Stimulated activated CD4-positive, alpha-beta T cell treated with anti-CD3 and anti-CD28 coated beads, TNF-alpha, amount 100 ng/mL, for 1 hour (primary cell): ENCODE results near the gene C9orf78.
A peak's percentile ranks its signal among the peaks of the same experiment; 100 is the strongest.
"Not testable (repeated sequence)": the region's sequence is repeated elsewhere in the genome, so short reads cannot be mapped to it uniquely, and the experiment has no call there.

Source experiments
- DNase-seq, 3 donors: peaks; one replicate each; pipeline ENCODE4 v3.0.0-alpha.2; 2020; ENCODE audit warnings: low read depth in 3 of 3, low spot score in 1 of 3

The C9orf78 gene

DNA sequence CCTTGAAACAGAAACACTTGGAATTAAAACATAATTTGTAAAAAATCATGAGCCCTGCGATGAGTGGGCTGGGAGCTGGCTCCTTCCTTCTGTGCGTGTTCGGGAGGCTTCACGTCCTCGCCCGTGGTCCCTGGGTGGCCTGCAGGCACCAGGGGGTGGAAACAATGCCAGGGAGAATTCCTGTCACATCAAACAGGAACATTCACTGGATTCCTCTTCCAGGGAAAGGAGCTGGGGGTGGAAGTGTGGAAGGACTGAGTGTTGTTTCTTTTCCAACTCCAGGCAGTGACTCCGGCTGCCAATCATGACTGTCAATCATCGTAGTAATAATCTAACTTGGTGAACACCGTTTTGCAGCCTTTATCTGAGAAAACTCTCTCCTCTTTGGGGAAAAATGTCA, 21.4 kb downstream of the C9orf78 start:
- no peak for DNase-seq

DNA sequence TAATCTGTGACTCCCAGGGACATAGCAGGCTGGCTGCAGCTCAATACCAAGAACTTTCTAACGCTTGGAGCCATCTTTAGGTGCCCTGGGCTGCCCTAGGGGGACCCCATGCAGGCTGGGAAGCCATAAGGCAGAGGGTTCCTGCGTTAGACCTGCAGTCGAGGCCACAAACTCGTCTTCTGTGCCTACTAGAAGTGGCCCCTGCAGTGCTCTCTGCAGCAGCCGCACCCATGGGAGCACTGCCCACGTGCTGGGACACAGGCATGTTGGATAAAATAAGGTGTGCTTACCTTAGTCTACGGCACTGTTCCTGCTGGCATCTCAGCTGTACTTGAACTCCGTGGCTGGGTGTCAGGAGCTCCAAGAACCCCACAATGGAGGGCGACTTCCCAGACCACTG, 22.7 kb downstream of the C9orf78 start:
- no peak for DNase-seq

GRCh38 chr9:129811967-129812363, 23.1 kb downstream of the C9orf78 start:
- DNase-seq: no peak

GRCh38 chr9:129810788-129811187, 24.3 kb downstream of the C9orf78 start:
- no peak for DNase-seq

GRCh38 chr9:129810116-129810515, 25.0 kb downstream of the C9orf78 start:
- DNase-seq: no peak

DNA sequence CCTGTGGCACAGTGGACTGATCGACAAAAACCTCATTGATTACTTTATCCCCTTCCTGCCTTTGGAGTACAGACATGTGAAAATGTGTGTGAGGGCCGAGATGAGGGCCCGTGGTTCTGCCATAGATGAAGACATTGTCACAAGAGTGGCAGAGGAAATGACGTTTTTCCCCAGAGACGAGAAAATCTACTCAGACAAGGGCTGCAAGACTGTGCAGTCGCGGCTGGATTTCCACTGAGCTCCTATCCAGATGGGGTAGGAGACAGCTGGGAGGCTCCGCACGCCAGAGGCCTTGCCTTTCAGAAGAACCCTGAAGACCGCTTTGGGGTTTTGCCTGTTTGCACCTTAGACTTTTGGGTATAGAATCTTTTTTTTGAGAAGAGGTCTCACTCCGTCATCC, 25.7 kb downstream of the C9orf78 start:
- no peak for DNase-seq

- DNase-seq: no peak
Observed at GRCh38 chr9:129806061-129806460, 29.0 kb downstream of the C9orf78 start.

DNA sequence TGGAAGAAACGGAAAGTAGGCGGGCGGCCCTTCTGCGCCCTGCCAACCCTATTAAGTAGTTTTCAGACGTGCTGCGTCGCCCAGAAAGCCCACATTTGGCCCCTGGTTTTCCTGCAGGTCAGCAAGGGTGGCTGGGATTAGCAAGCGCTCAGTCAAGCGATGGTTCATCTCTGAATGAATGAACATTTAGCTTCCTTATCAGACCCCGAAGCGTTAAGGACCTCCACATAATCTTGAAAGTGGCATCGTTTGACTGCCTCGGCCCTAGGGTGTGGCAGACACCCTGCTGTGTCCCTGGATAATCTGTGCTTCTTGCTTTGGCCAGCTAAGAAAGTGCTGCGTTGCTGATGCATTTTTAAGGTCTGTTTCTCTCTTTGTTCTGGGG, 31.4 kb downstream of the C9orf78 start:
- DNase-seq: no peak

GRCh38 chr9:129802833-129803675, 32.0 kb downstream of the C9orf78 start, which contains the start of gene TOR1B:
TOR1B (plus strand) TSS chr9:129803184; CDS start chr9:129803213, 29 bp downstream.
- DNase-seq: peak; percentile 86 to 92 (median 87)

DNA sequence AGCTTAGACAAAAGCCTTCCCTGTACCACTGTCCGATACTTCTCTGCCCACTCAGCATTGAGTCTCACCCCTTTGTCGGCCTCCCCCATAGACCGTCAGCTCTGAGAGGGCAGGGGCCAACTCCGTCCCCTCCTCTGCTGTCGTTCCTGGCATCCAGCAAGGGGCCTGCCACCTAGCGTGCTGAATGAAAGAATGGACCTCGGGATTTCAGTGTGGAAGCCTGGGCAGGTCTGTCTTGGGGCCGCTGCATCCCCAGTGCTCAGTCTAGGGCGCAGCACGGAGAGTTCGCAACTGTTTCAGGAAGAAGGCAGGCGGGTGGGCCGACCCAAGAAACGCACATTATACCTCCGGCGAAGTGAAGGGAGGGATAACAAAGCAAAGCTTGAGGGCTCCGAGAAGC, 33.6 kb downstream of the C9orf78 start:
- DNase-seq: no peak

DNA sequence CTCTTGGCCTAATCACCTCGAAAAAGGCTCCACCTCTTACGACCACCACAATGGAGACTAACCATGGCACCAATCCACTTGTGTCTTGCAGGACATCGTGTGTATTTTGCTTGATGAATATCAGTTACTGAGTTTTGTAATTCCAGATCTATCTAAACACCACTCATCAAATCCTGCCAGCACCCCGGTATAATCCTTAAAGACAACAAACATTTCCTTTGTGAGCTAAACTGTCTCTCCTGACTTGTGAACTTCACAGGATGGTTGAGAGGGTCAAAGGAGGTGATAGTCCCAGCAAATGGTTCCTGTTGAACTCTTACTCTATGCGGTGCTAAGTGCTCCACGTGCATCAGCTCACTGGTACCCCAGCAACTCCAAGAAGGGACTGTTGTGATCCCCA, 36.1 kb downstream of the C9orf78 start:
- DNase-seq: no peak

GRCh38 chr9:129796029-129796428, 39.0 kb downstream of the C9orf78 start:
- not testable (repeated sequence) for DNase-seq

DNA sequence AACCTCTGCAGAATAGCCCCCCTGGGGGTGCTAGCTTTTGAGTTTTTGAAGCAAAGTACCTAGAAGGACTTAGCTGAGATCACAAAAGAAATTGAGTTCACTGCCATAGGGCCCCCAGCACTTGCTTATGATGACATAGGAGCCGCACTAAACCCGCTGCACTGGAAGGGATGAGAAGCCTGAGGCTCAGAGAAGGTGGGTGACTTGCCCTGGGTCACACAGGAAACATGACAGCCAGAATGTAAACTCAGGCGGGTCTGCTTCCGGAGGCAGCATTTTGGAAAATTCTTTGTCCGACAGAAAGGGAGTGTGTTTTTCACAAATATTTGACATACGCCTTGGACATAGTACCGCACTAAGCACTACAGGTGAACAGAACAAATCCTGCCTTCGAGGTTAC, 40.5 kb downstream of the C9orf78 start:
- DNase-seq: no peak

- no peak for DNase-seq
Observed at GRCh38 chr9:129786481-129786880, 48.6 kb downstream of the C9orf78 start.

DNA sequence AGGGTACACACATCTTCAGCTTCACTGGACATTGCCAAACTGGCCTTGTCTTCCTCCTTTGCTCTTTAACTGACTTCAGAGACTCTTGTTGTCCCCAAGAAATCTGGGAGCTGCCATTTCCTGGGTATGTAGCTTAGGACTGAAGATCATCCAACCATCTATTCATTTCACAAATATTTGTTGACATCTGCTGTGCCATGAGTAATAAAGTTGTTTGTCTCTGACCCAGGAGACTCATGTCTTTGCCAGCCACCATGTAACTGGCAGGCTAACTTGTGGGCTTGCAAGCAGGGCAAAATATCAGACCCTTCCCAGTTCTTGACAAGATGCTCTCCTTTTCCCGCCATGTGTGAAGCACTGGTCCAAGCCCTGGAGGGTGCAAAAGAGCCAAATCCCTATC, 49.2 kb downstream of the C9orf78 start:
- DNase-seq: no peak

- not testable (repeated sequence) for DNase-seq
Observed at GRCh38 chr9:129784970-129785369, 50.1 kb downstream of the C9orf78 start.

- DNase-seq: peak; percentile 41 to 61 (median 53)
Observed at GRCh38 chr9:129783516-129784361, 51.3 kb downstream of the C9orf78 start.

DNA sequence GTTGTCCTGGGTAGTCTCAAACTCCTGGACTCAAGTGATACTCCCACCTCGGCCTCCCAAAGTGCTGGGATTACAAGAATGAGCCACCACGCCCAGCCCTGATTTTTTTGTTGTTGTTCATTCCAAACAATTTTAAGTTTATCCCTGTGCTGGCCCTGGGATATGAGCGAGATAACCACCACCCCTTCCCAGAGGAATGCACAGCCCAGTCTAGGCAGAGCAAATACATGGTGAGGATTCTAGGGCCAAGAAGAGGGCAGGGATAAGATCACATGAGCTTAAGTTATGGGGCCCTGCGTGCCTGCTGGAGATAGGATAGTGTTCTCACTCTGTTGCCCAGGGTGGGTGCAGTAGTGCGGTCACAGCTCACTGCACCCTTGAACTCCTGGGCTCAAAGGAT, 53.1 kb downstream of the C9orf78 start:
- no peak for DNase-seq

- no peak for DNase-seq
Observed at GRCh38 chr9:129781131-129781530, 53.9 kb downstream of the C9orf78 start.

- no peak for DNase-seq
Observed at GRCh38 chr9:129779560-129780190, 55.4 kb downstream of the C9orf78 start.

DNA sequence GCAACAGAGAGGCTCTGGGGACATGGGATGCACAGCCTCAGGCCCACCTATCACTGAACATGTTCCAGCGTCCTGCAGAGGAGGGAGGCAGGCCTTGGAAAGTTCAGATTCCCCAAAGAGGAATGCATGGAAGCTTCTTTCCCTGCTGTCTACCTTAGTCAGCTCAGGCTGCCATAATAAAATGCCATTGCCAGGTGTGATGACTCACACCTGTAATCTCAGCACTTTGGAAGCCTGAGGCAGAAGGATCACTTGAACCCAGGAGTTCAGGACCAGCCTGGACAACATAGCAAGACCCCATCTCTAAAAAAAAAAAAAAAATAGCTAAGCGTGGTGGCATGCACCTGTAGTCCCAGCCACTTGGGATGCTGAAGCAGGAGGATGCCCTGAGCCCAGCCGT, 56.6 kb downstream of the C9orf78 start:
- no peak for DNase-seq

DNA sequence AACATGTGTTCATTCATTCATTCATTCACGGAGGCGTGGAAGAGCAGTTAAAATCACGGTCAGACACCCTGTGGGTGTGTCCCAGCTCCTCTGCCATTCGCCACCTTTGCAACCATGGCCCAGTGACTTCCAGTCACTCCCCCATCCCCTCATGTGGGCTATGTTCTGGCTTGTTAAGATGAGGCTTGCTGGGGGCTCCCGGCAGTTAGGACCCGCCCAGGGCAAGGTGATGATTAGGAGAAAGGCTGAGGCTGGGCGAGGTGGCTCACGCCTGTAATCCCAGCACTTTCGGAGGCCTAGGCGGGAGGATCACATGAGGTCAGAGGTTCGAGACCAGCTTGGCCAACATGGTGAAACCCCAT, 57.3 kb downstream of the C9orf78 start:
- no peak for DNase-seq
